IPS DF 19.7 (cell line): Measurements from ENCODE around the gene TRAF5.
"Not testable (repeated sequence)": the region's sequence is repeated elsewhere in the genome, so short reads cannot be mapped to it uniquely, and the experiment has no call there.

Experiments
- DNase-seq: peaks from one replicate; pipeline ENCODE4 v3.0.0-alpha.2; 2013; ENCODE audit warnings: low read depth, low spot score

The TRAF5 gene, protein sequence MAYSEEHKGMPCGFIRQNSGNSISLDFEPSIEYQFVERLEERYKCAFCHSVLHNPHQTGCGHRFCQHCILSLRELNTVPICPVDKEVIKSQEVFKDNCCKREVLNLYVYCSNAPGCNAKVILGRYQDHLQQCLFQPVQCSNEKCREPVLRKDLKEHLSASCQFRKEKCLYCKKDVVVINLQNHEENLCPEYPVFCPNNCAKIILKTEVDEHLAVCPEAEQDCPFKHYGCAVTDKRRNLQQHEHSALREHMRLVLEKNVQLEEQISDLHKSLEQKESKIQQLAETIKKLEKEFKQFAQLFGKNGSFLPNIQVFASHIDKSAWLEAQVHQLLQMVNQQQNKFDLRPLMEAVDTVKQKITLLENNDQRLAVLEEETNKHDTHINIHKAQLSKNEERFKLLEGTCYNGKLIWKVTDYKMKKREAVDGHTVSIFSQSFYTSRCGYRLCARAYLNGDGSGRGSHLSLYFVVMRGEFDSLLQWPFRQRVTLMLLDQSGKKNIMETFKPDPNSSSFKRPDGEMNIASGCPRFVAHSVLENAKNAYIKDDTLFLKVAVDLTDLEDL

DNA sequence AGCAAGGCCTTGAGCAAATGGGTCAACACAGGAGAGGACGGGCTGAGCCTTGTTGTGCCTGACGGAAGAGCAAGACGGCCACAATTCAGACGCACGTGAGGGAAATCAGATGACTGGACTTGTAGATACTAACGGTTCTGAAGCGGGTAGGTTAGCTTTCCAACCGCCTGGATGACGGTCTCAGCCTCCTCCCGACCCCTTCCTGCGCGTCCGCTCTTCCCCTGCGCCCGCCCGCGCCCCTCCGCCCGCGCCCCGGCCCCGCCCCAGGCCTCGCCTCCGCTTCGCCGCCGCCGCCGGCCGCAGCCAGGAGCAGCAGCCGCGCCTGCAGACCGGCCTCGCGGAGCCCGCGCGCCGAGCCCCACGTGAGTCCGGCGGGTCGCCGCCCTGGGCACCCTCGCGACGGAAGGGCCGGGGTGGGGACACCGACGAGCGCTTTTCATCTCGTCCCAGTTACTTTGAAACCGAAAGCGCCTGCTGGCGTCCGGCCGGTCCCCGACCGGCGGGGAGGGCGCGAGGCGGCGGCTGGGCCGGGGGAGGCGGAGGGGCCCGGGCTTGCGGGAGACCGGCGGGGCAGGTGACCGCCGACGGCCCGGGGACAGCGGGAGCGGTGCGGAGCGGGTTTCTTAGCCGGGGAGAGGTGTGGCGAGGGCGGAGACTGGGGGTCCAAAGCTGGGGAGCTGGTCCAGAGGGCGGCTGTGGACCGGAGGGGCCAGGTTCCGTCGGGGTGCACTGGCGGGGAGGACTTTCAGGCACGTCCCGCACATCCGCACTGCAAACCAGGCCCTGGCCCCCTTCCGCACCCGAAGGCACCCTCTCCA is at the start of gene TRAF5:
TSS of gene TRAF5 (plus strand) at position 306 of the 818 bp plus-strand sequence. CDS start 26,407 bp downstream, outside the sequence.
- no peak for DNase-seq

DNA sequence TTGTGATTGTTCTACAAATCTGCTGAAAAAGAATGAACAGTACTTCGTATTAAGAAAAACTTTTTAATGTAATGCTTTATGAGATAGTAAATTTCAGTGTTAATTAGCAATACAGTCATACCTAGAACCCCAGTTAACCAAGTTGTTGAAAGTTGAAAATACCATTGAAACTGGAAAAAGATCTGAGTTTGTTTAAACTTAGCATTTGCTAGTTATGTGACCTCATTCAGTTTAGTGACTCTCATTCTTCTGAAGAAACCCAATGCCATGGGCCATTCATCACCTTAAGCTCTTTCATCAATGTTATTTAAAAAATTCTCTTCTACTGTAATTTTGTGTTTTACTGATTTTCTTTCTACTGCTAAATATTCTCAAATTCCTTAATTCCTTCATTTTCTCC is 47.3 kb upstream of the TRAF5 start:
- DNase-seq = no peak

DNA sequence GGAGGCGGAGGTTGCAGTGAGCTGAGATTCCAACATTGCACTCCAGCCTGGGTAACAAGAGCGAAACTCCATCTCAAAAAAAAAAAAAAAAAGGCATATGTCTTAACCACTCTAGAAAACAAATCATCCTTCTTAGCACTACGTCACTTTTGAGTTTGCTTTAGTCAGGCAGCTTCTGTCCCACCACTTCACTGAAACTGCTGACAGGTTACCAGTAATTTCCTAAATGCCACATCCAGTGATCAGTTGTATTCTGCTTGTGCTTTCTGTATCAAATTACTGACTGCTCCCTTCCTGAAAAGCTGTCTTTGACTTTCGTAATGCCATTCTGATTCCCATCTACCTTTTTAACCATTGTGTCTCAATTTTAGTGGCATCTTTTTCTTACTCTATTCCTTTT is 45.7 kb upstream of the TRAF5 start:
- no peak for DNase-seq

DNA sequence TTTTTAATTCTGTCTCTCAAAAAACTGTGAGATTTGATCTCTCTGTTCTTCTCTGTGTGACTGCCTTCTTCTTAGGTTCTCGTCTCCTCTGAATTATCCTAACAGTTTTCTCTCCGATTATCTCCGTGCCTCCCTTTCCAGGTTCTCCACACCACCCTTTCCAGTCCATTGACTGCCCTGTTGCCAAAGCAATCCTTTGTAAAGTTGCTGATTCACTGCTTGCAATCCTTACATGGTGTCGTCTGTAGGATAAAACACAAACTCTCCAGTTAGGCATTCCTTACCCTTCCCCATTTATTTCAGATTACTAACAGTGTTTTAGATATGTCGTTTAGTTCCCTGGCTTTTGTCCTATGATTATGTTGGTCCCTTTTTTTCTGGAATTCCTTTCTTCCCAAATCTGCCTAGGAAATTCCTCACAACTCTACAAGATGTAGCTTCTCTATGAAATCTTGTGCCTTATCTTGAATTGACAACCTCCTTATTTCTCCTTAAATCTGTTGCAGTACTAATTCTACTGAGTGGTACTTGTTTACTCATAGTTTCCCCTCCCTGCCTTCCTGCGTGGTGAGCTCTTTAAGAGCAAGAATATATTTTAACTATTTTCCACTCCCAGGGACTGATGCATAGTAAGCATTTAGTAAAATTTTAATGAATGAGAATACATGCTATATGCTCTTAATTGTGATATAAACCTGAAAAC is 45.2 kb upstream of the TRAF5 start:
- DNase-seq = no peak

DNA sequence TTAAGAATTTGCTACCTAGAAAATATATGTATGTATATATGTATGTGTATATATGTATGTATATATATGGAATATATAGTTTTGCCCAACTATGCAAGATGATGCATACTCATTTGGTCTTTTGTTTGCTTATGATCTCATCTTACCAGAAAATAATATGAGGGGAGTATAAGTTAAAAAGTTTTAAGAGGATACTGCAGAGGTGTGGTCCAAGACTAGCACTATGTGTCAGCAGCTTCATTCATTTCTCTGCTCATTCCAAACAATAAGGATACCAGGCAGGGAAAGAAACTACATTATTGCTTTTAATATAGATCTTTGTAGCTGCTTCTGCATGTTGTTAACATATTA is 44.6 kb upstream of the TRAF5 start:
- DNase-seq = no peak

DNA sequence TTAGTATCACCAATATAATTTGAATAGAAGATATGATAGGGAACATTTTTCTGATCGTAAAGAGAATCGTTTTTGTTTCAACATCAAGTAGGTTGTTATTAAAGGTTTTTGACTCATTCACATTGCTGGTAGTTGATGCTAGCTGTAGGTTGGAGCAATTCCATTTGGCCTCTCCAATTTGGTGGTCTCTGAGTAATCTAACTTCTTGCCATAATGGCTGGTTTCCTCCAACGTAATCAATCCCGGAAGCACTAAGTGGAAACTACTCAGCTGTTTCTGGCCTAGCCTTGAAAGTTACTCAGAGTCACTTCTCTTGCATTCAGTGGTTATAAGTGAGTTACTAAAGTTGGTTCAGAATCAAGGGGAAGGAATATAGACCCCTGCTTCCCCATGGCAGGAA is 41.4 kb upstream of the TRAF5 start:
- no peak for DNase-seq

DNA sequence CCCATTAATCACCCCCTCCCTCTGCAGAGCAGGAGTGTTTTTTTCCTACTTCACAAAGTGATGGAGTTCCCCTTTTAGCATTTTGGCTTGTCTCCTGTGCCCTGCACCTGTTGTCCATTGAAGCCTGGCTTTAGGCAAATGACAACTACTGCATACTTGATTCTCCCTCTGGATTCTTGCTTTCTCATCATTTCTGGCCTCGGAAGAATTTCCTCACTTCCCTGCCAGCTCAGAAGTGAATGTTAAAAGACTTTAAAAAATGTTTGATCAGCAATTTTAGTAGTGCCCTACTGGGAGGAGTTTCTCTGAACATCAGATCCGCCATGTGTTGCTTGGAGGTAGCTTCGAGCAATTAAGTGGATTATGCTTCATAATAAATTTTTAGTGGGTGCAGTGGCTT is 39.4 kb upstream of the TRAF5 start:
- DNase-seq = no peak

DNA sequence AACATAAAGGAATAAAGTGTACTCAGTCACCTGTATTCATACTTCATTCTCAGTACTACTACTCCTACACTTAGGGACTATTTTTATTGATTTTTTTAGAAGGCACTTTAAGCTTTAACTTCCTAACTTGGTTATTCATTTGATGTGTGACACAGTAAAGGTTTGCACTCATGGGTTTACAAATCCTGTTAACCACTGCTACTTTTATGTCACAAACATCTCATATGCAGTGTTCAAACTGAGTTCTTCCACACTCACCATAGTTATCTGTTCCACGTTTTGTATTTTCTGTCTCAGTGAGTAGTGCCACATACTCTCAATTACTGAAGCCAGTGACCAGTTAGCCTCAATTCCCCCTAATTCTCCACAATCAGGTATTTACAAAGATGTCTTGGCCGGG is 34.2 kb upstream of the TRAF5 start:
- DNase-seq = no peak

DNA sequence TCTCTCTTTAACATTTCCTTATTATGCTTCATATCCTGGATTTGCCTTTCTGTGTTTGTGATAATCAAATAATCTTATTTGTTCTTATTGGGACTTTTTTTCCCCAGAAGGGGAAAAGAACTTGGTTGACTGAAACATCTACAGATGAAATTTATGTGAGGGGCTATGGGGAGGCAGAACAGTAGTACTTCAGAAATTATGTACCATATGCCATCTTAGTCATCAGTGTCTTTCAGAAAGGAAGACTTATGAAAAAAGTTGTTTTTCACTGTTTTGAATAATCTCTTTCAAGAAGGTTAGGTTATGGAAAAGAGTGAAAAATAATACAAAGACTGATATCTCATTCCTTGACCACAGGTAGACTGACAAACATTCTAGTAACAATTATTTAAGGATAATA is 30.2 kb upstream of the TRAF5 start:
- no peak for DNase-seq

DNA sequence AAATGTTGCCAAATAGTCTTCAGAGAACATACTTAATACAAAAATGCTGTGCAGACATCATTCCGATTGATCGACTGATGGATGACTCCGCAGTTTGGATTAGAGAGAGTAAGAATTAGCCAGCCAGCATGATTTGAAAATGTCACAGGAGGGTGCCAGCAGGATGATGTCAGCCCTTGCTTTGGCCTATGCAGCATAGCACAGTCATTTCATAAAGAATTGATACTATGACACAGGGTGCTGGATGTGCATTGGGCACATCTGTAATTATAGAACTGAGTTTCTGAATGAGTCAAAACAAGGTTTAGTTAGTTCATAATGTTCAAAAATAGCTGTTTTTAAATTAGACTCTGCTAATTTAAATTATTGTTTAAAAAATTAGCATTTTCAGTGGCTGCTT is 21.6 kb upstream of the TRAF5 start:
- no peak for DNase-seq

DNA sequence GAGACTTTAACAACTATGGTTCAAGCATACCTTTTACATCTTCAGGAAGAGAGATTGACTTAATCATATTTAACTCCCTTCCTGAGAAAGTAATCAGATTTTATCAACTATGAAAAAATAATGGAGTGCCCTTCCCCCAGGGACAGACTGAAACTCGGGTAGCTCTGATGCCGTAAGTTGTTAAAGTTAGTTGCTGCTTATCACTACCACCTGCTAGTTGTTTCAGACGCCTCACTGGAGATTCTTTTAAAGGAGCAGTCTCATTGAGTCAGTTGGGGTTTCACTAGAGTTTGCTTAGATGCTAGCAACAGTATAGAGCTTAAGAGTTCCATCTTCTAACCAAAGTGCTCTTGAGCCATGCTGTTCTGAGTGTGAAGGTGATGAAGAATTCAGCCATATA is 17.0 kb upstream of the TRAF5 start:
- DNase-seq = no peak

DNA sequence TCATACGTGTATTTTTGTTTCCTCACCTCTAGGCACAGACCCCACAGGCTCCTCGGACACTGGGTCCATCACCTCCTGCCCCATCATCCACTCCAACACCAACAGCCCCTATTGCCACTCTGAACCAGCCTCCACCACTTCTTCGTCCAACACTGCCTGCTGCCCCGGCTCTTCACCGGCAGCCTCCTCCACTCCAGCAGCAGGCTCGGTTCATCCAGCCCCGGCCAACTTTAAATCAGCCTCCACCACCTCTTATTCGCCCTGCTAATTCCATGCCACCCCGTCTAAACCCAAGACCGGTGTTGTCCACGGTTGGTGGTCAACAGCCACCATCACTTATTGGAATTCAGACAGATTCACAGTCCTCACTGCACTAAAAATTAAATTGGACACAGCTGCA is 13.2 kb upstream of the TRAF5 start:
- DNase-seq = no peak

DNA sequence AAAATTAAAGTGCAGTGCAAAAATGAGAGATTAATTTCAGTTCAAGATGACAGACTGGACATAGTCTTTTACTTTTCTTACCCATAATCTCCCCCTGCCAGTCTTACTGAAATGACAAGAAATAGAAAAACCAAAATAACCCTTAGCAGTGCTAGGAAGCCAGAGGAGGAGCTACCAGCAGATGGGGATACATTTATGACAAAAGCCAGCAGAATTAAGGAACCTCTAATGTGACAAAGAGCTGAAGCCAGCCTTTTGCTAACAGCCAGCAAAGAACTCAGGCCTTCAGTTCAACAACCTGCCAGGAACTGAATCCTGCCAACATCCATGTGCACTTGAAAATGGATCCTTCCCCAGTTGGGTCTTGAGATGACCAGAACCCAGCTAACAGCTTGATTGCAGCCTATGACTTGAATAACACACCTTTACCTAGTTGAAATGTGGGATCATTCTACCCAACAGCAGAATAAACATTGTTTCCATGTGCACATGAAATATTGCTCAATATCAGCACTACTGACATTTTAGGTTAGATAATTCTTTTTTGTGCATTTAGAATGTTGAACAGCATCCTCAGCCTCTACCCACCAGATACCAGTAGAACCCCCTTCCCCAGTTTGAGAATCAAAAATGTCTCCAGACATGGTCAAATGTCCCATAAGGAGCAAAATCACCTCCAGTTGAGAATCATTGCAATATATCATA is 7.9 kb upstream of the TRAF5 start:
- DNase-seq = no peak

DNA sequence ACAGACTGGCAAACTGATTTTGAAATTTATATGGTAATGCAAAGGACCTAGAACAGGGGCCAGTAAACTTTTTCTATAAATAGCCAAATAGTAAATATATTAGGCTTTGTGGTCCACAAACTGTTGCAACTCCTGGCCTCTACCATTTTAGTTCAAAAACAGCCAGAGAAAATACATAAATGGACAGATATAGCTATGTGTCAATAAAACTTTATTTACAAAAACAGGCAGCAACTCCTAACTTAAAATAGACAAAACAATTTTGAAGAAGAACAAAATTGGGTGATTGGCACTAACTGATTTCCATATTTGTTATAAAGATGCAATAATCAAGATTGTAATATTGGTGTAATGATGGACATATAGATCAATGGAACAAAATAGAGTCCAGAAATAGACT is 6.7 kb upstream of the TRAF5 start:
- no peak for DNase-seq

DNA sequence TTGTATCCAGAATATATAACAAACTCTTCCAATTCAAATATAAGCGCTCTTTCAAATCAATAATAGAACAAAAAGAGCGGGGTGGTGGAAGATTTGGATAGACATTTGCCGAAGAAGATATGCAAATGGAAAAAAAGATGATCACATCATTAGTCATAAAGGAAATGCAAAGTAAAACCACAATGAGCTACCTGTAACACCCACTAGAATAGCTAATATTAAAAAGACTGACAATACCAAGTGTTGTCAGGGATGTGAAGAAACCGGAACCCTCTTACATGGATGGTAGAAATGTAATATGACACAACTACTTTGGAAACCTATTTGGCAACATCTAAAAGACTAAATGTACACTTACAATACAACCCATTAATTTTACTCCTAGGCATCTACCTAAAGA is 5.7 kb upstream of the TRAF5 start:
- DNase-seq = no peak

DNA sequence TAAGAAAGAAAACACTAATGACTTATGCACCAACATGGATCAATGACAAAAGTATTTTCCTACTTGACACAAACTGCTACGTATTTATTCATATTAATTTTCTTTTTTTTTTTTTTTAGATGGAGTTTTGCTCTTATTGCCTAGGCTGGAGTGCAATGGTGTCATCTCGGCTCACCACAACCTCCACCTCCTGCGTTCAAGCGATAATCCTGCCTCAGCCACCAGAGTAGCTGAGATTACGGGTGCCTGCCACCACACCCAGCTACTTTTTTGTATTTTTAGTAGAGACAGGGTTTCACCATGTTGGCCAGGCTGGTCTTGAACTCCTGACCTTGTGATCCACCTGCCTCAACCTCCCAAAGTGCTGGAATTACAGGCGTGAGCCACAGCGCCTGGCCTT is 5.0 kb upstream of the TRAF5 start:
- DNase-seq = not testable (repeated sequence)

DNA sequence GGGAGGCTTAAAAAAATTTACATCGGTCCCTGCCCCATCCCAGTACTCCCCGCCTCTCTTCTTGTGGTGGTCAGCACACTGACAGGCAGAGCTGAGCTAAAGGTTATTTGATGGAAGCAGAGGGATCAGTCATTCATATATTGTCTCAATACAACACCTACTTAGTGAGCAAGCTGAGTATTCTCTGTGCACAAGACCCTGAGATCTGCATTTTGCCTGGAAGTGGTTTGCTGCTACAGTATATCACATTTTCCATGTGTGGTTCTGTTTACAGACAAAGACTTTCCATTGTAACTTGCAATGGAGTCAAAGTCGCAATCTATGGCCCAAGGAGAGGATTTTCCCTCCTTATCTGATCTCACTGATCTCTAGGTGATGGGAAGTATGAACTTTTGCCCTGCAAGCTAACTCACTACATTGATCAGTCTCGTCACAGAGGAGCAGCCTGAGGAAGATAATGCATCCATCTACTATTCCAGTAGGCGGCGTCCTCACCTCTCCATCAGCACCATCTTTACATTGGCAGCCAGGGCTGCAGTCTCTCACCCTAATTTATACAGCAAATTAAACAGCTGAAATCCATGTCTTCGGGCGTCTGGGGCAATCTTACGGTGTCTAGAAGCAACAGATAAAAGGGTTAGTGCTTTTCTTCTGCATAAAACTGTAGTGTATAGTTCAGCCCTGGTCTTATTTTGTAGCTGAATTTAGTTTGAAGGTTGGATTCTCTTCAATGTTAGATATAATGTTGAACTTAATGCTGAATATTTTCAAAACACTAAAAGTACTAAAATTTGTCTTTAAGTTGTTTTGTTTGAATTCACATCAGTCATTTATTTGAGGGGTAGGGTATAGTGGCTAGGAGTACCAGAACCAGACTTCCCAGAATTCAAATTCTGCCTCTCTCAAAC is 3.2 kb upstream of the TRAF5 start:
- DNase-seq = no peak

DNA sequence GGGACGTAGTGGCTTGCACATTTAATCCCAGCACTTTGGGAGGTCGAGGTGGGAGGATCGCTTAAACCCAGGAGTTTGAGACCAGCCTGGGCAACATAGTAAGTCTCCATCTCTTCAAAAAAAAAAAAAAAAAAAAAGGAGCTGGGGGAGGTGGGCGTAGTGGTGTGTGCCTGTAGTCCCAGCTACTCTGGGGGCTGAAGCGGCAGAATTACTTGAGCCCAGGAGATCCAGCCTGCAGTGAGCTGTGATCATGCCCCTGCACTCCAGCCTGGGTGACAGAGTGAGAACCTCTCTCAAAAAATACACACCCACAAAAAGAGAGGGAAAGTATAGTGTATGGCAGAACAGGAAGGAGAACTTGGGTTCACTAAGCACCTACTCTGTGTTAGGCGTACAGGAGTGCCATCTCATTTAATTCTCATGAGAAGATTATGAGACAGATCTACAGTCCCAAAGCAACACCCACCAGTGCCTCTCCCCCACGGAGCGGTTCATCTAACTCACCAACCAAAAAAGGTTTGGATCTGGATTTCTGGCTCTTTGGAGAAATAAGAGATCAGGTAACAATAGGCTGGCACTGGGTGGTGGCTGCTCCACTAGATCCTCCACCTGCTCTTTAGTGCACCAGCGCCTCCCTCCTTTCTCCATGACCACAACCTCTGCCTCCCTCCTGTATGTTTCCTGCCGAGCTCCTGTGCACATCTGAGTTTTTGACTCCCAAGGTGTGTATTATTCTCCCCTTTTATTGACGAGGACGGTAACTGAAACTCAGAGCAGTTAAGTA is 1.4 kb upstream of the TRAF5 start:
- DNase-seq = no peak

DNA sequence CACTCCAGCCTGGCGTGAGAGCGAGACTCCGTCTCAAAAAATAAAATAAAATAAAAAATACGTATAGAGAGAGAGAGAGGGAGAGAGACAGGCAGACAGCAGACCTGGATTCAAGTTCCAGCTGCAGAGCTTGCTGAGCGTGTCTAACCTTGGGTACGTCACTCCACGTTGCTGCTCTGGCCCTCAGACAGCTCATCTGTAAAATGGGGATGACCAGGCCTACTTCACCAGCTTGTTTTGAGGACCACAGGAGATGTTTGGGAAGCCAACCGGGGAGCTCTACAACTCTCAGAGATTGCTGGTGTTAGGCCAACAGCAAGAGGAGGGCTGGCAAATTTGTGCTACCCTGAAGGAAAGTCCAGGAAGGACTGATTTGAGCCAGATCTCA is 499 bp upstream of the TRAF5 start:
- no peak for DNase-seq
